Stimulated activated CD4-positive, alpha-beta T cell treated with anti-CD3 and anti-CD28 coated beads, Interleukin-15, amount 100 ng/mL, for 24 hours (primary cell): ENCODE measurements around the gene DPF3.

Experiments
- DNase-seq: peaks from one replicate; pipeline ENCODE4 v3.0.0-alpha.2; 2020

The DPF3 gene

DNA sequence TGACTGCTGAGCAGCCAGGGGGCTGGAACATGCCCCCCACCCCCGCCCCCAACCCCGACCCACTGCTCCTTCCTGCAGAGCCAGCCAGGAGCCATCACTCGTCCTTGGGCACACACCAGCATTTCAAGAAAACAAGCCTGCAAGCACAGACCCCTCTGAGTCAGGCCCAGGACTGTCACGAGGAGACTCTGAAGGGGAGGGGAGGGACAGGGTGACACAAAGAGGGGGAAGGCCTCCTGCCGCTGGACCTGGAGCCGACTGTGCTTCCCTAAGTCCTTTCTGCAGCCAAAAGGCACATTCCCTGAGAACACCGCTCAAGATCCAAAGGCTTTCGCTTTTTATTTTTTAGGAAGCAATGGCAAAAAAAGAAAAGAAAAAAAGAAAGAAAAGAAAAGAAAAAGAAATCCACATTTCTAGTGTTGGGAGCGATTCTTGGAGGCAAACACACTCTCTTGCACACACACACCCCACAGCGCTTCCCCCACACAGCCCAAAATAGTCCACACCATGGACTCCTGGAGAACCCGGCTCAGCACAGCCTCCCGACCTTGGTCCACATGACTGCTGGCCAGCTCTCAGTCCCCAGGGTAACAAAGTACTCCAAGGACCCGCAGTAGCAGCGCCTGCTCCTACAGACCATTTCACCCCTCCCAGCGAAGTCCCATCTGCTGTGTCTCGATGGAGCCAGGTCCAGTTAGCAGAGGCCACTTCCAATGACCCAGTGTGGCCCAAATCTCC, 101.7 kb downstream of the DPF3 start:
- DNase-seq, result no peak

DNA sequence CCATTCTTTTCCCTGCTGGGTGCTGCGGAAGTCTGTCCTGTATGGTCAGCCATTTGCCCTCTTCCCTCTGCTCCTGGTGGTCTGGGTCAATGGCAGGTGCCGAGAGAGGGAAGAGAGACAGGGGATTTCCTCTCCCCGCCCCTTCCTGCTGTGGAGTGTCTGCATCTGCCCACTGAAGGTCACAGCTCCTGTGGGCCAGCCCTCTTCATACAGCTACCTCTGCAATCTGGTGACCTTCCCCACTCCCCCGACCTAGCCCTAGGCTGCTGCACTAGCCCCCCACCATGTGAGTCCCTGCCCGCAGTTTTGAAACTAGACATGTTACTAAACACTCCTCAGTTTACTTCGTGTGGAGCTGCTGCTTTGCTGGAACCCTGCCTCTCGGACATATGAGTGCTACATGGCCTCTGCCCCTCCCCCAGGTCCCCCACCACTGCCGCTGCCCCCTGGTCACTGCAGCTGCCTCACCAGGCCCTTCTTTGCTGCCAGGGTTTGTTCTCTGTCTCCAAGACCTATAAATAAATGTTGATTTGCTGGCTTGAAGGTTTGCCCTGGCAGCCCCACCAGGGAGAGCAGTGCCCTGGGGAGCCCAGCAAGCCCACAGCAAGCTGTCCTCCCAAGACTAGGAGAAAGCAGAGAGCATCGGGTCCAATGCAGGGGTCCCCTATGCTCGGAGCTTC, 102.9 kb downstream of the DPF3 start:
- no peak for DNase-seq

DNA sequence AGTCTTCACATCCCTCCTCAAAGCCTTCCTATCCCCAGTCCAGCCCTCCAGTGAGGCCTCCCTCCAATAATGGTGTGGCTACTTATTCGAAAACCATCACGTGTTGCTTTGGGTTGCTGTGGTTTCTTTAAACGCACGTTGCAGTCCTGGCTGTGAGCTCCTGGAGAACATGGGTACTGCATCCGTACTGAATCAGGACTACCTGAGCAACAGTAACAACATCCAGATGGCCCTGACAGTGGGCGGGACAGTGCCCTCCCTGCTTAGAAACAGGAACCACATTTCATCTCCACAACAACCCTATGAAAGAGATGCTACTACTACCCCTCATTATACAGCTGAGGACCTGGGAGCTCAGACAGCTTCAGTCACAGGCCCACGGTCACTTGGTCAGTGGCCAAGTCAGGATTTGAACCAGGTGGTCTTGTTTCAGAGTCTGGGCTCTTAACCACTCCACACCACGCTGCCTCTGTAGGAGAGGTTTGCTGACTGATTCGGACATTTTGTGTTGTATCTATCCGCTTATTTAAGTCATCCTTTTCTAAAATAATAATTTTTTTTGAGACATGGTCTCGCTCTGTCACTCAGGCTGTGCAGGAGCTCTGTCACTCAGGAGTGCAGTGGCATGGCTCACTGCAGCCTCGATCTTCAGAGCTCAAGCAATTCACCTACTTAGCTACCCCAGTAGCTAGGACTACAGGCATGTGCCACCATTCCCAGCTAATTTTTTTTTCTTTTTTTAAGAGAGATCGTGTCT, 104.8 kb downstream of the DPF3 start:
- DNase-seq, result no peak

DNA sequence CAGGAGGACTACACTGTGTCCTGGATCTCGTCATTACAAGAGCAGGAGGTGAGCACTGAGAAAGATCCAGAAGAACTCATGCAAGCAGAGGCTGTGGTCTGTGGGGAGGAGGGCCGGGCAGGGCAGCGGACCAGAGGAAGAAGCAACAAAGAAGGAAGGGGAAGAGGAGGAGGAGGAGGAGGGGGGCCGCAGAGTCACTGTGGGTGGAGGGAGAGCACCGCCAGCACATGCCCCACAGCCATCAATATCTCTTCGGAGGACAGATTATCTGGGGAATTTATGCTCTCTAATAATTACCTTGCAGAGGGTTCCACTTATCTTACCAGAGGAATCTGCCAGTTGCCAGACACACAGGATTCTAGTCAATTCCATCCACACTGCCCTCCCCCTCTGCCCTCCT, 105.6 kb downstream of the DPF3 start:
- no peak for DNase-seq

GRCh38 chr14:72787841-72788240, 106.1 kb downstream of the DPF3 start:
- DNase-seq, result no peak

- DNase-seq, result no peak
Measured at GRCh38 chr14:72786378-72787350, 107.2 kb downstream of the DPF3 start.

GRCh38 chr14:72783741-72784140, 110.2 kb downstream of the DPF3 start:
- no peak for DNase-seq

GRCh38 chr14:72782817-72783216, 111.1 kb downstream of the DPF3 start:
- no peak for DNase-seq

DNA sequence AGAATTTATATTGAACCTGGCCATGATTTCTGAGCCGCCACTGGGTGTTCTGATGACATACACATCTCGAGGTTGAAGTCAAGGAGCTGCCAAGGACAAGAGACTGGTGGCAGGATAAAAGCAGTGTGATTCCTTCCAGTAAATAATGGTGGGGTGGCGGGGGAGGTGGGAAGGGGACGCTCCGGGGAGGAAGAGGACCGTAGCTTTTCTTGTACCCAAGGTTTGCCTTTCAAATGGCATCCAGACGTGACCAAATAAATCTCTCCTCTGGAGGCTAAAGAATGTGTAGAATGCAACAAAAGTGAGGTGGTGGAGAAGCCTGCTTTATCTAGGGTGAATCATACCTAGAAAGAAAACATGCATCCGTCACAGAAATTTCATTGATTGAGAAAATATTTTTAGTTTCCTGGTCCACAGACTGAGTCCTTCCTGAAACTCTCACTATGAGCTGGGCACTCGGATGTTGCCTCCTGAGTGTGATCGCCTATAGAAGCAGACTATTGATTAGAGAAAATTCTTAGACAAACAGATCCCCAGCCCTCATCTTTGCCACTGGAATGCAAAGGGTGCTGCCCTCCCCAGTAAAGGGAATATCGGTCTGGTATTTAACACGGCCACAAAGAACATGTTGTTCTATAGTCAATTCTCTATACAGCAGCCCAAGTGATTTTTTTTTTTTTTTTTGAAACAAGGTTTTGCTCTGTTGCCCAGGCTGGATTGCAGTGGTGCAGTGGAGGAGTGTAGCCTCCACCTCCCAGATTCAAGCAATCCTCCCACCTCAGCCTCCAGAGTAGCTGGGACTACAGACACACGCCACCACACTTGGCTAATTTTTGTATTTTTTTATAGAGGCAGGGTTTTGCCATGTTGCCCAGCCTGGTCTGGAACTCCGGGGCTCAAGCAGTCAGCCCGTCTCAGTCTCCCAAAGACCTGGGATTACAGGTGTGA, 112.1 kb downstream of the DPF3 start:
- no peak for DNase-seq

GRCh38 chr14:72780751-72781150, 113.2 kb downstream of the DPF3 start:
- DNase-seq, result no peak

- DNase-seq, result no peak
Measured at GRCh38 chr14:72779679-72780078, 114.2 kb downstream of the DPF3 start.

DNA sequence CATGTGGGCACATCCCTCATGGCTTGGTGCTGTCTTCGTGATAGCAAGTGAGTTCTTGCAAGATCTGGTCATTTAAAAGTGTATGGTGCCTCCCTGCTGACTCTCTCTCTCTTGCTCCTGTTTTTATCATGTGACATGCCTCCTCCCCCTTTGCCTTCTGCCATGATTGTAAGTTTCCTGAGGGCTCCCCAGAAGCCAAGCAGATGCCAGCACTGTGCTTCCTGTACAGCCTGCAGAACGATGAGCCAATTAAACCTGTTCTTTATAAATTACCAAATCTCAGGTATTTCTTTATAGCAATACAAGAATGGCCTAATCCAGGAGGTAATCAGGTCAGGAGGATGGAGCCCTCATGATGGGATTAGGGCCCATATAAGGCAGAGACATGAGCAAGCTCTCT, 116.3 kb downstream of the DPF3 start:
- no peak for DNase-seq

DNA sequence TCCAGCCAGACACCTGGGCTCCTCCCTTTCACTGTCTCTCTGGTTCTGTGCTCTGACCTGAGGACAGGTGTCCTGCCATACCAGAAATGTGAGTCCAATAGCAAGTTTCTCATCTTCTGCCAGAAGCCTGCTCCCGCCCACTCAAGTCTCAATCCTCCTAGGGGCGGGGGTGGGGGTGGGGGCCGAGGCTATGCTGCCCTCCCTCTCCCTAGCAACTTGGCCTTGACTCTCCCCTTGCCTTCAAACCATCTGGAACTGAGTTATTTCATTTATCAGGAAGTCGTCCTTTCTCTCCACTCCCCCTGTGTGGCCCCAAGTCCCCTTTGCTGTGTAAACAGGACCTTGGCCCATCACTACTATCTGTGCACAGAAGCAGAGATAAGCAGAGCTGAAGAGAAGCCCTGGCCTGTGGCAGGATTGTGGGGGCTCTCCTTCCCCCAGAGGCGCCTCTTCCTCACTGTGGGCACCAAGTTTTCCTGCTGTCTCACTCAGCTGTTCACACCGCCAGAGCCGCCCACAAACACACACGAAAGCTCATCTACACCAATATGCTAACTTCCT, 117.1 kb downstream of the DPF3 start:
- DNase-seq, result no peak

- DNase-seq, result no peak
Measured at GRCh38 chr14:72775923-72776554, 117.9 kb downstream of the DPF3 start.

DNA sequence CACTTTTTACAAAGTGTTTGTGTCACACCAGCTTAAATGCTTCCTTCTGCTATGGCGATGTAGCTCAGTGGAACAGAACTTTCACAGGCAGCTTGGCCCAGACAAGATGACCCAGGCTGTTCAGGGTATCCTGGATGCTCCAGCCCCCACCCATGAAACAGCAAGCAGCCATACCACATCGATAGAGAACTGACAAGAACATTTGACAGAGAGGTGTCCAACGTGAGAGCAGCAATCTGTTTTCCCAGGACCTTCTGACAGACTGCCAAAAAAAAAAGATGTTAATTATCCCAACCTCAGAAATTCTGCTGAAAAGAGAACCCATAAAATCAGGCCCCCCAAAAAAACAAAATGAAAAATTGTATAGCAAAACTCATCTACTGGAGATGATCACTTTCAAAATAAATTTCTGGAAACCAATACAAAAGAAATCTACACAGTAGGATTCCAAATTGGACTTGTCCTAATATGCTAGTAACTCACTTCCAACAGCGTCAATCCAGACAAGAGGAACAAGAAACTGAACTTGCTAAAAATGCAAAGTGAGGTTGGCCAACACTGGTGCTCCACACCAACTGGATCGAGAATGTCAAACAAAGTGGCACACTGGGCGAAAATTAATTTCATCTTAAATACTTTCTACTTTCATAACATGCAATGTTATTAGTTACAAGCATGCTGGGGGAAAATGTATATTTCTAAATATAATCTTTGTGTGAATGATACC, 118.8 kb downstream of the DPF3 start:
- no peak for DNase-seq

DNA sequence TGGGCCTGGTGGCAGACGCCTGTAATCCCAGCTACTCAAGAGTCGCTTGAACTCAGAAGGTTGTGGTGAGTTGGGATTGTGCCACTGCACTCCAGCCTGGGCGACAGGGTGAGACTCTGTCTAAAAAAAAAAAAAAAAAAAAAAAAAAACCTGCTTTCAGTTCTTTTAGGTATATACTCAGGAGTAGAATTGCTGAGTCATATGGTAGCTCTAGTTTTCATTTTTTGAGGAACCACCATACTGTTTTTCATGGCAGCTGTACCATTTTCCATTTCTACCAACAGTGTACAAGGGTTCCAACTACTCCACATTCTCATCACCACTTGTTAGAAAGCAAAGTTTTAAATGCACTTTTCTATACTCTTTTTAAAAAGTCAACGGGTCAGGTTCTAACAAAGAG, 119.8 kb downstream of the DPF3 start:
- no peak for DNase-seq

DNA sequence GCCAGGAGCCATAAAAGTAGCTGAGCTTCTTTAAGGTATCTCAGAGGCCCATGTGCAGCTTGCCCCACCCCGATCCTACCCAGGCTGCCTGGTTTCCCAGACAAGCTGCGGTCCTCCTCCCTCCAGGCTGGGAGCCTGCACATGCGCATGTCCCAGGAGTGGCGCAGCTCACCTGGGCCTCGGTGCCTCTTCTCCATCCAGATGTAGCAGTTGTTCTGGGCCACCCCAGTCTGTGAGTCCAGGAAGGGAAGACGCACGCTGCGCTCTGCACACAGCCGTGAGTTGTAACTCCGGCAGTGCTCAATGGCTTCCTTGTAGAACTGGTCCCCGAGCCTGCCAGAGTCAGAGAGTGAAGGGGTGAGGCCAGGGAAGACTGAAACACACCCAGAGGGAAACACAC, 122.3 kb downstream of the DPF3 start:
- DNase-seq, result no peak

DNA sequence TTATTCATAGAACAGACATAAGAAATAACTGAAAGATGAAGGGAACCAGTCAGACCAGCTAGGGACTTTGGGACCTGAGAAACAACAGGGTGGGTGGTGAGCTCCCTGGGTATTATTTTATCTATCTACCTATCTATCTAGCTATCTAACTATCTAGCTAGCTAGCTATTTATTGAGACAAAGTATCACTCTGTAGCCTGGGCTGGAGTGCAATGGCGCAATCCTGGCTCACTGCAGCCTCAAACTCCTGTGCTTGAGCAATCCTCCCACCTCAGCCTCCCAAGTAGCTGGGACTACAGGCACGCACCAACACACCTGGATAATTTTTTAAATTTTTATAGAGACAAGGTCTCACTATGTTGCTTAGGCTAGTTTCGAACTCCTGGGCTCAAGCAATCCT, 127.6 kb downstream of the DPF3 start:
- no peak for DNase-seq

DNA sequence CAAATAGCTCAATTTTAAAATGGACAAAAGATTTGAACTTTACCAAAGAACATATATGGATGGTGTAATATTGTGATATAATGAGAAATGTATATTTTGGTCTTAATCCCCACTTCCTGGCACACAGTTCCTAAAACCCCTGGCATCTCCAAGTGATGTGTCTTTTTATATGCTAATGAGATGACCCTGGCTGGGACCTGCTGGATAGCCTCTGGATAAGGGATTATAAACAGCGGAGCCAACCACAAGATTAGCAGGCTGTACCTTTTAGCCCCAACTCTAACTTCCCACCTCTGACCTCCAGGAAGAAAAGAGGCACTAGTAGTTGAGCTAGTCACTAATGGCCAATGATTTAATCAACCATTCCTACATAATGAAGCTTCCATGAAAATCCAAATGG, 130.0 kb downstream of the DPF3 start:
- DNase-seq, result no peak

DNA sequence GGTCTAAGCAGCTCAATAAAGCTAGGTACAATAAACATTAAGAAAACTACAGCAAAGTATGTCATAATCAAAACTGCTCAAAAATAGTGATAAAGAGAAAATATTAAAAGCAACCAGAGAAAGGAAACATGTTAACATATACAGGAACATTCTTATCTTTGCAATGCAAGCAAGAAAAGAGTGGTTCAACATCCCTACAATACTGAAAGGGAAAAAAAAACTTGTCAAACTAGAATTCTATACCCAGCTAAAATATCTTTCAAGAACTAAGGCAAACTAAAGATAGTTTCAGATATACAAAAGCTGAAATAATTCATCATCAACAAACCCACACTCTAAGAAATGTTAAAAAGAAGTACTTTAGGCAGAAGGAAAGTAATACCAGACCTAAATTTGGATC, 134.2 kb downstream of the DPF3 start:
- DNase-seq, result no peak
